B cell (primary cell): ENCODE results near the gene CHPT1. TPM values are rescaled to one million over a fixed set of nuclear protein-coding genes. Genes with fewer than 3 reads are reported as not detected.

ENCODE experiments used
- ATAC-seq: fragments of 200-7000 bp; cut with Tn5 transposase; one replicate; pipeline ENCODE4 v1.10.0; 2021; ENCODE audit warnings: low read depth, mild to moderate bottlenecking, moderate number of reproducible peaks, moderate library complexity
- CTCF ChIA-PET: fragments of 350-600 bp; sonication (Branson Sonifier 250); formaldehyde crosslinking; loops from one replicate; lab custom pipeline; 2021; ENCODE audit warnings: antibody characterized with exemption, inconsistent platforms; lab: Charles Lee
- POLR2A ChIA-PET: fragments of 350-600 bp; sonication (Branson Sonifier 250); formaldehyde crosslinking; loops from one replicate; lab custom pipeline; 2021; ENCODE audit warnings: antibody characterized with exemption; lab: Charles Lee
- DNase-seq: peaks from one replicate; pipeline ENCODE4 v3.0.0; 2013
- H2AFZ ChIP-seq: 2 replicates; pipeline ENCODE4 v1.6.1; 2012; ENCODE audit warnings: mild to moderate bottlenecking, low read depth, low read length; ENCODE audit not compliant: insufficient read depth, poor library complexity, severe bottlenecking
- H3K27ac ChIP-seq, 2 donors: 1 replicate in 1 of 2; 2 replicates in 1 of 2; pipeline ENCODE4 v1.5.1; 2012 to 2013; ENCODE audit warnings: low read length in 2 of 2, mild to moderate bottlenecking in 2 of 2, moderate library complexity in 1 of 2
- H3K27me3 ChIP-seq, 4 experiments: fragments of 200-600 bp in 1 of 4; sonication (generic) in 1 of 4; replicated peaks in 1 of 4; 1 replicate in 2 of 4; 2 replicates in 2 of 4; pipeline versions ENCODE4 v1.6.1 to v1.7.0; 2013 to 2016; ENCODE audit warnings: low read length in 3 of 4, mild to moderate bottlenecking in 2 of 4, mixed read lengths in 1 of 4, moderate library complexity in 1 of 4; ENCODE audit not compliant: insufficient read depth in 4 of 4, control insufficient read depth in 3 of 4; ENCODE audit errors: control extremely low read depth in 1 of 4
- H3K36me3 ChIP-seq, 2 experiments: replicated peaks in 1 of 2; 1 replicate in 1 of 2; 2 replicates in 1 of 2; pipeline versions ENCODE4 v1.6.1 to v1.7.1; 2013; ENCODE audit warnings: low read length in 1 of 2; ENCODE audit not compliant: insufficient read depth in 2 of 2, control insufficient read depth in 1 of 2; ENCODE audit errors: control extremely low read depth in 1 of 2, extremely low read depth in 1 of 2
- H3K4me1 ChIP-seq, 2 donors: fragments of 200-600 bp in 1 of 2; sonication (generic) in 1 of 2; 1 replicate in 1 of 2; 2 replicates in 1 of 2; pipeline versions ENCODE4 v1.5.1 to v1.6.1; 2013 to 2017; ENCODE audit warnings: low read length in 2 of 2; ENCODE audit not compliant: control insufficient read depth in 2 of 2, insufficient read depth in 2 of 2
- H3K4me2 ChIP-seq: replicated peaks from 2 replicates; pipeline ENCODE3; 2012; ENCODE audit warnings: mild to moderate bottlenecking, low read depth, low read length; ENCODE audit not compliant: poor library complexity, severe bottlenecking
- H3K4me3 ChIP-seq, 5 experiments: fragments of 200-600 bp in 1 of 5; sonication (generic) in 1 of 5; 1 replicate in 3 of 5; 2 replicates in 2 of 5; pipeline versions ENCODE4 v1.5.1 to v1.7.0; 2011 to 2016; ENCODE audit warnings: low read length in 4 of 5, mild to moderate bottlenecking in 4 of 5, low read depth in 2 of 5, control low read depth in 1 of 5, moderate library complexity in 1 of 5; ENCODE audit not compliant: insufficient read depth in 1 of 5; ENCODE audit errors: control extremely low read depth in 1 of 5, extremely low read depth in 1 of 5
- H3K79me2 ChIP-seq: fragments of 200-600 bp; sonication (generic); one replicate; pipeline ENCODE4 v1.6.0; 2016; ENCODE audit warnings: low read length; ENCODE audit not compliant: control insufficient read depth, insufficient read depth
- H3K9ac ChIP-seq: fragments of 200-600 bp; sonication (generic); 2 replicates; pipeline ENCODE4 v1.6.1; 2017; ENCODE audit warnings: mild to moderate bottlenecking, low read length, moderate library complexity
- H3K9me3 ChIP-seq, 3 donors: one replicate each; pipeline versions ENCODE4 v1.6.1 to v1.7.1; 2013; ENCODE audit warnings: low read length in 2 of 3; ENCODE audit not compliant: control insufficient read depth in 2 of 3, insufficient read depth in 1 of 3; ENCODE audit errors: control extremely low read depth in 1 of 3
- H4K20me1 ChIP-seq: 2 replicates; pipeline ENCODE4 v1.6.0; 2012; ENCODE audit warnings: mild to moderate bottlenecking, low read length; ENCODE audit not compliant: insufficient read depth, control insufficient read depth, poor library complexity, severe bottlenecking
- H3K27ac Mint-ChIP-seq: one replicate; pipeline ENCODE4 v1.8.0; 2021; ENCODE audit warnings: mixed read lengths
- H3K27me3 Mint-ChIP-seq: one replicate; pipeline ENCODE4 v1.8.0; 2021; ENCODE audit warnings: mixed read lengths
- H3K4me1 Mint-ChIP-seq: one replicate; pipeline ENCODE4 v1.8.0; 2021; ENCODE audit warnings: mixed read lengths
- H3K4me3 Mint-ChIP-seq: one replicate; pipeline ENCODE4 v1.8.0; 2021; ENCODE audit warnings: mixed read lengths
- H3K9me3 Mint-ChIP-seq: one replicate; pipeline ENCODE4 v1.8.0; 2022; ENCODE audit warnings: mixed read lengths; ENCODE audit not compliant: insufficient read depth
- CTCF ChIP-seq: fragments of 200-600 bp; IDR thresholded peaks from one replicate; pipeline ENCODE4 v1.8.0; 2022; ENCODE audit warnings: antibody characterized with exemption, mild to moderate bottlenecking
- EZH2 ChIP-seq: IDR thresholded peaks from 2 replicates; pipeline ENCODE4 v1.6.1; 2012; ENCODE audit warnings: borderline replicate concordance, low read depth, mild to moderate bottlenecking, moderate library complexity, low read length; ENCODE audit not compliant: insufficient read depth, poor library complexity, severe bottlenecking
- WGBS: methylation state at CpG from one replicate; pipeline ENCODE4 v1.1.5; 2013; ENCODE audit warnings: missing lambda C conversion rate; ENCODE audit not compliant: insufficient coverage; 5-methylcytosine and 5-hydroxymethylcytosine counted together
- intact Hi-C: fragments of 100-400 bp; cut with micrococcal nuclease; formaldehyde crosslinking; loops from one replicate; pipeline ENCODE4 v1.10.0; 2022
- polyA plus RNA-seq: library from polyadenylated mRNA; depleted of rRNA; stranded (reverse); fragments of >200 nt; gene quantifications from 2 replicates; pipeline ENCODE4 v1.2.3, GENCODE V29; 2012
- total RNA-seq, 2 donors: library from RNA; stranded (reverse); fragments of 120-200 nt in 1 of 2; gene quantifications; 1 replicate in 1 of 2; 2 replicates in 1 of 2; pipeline versions ENCODE4 v1.2.3 to v1.2.4, GENCODE V29; 2013 to 2022

The CHPT1 gene
- total and polyA plus RNA-seq, 2 donors (not counting 1 experiment from before 2014, with no cell fraction given) = 46.9 to 215 TPM

GRCh38 chr12:101761781-101762180, 64.3 kb downstream of the CHPT1 start:
- 100% methylated on average over 1 of the region's 4 CpGs for WGBS
- Histone ChIP-seq H4K20me1 (no peaks in the 10 kb centered on the region), H3K27me3 (no peaks in the 10 kb centered on the region), H3K36me3 (peaks cover 5 to 30% of the 10 kb centered on the region in 2 experiments), H3K27ac (no peak overlapping the region), H3K9me3 (no peaks in the 10 kb centered on the region), H3K4me1 (peaks cover 3% of the 10 kb centered on the region in 2 donors), H2AFZ (no peak overlapping the region), H3K4me2 (no peak overlapping the region), H3K79me2 (no peaks in the 10 kb centered on the region), H3K9ac (no peak overlapping the region), H3K4me3 (no peak overlapping the region)
- no peaks in the 10 kb centered on the region for H3K27me3 Mint-ChIP-seq
- no peaks in the 10 kb centered on the region for H3K9me3 Mint-ChIP-seq
- CTCF ChIA-PET = interaction anchor here (1.2 to 4.0 kb wide), 8 partner anchors 11 to 347 kb away, joined by 3 to 30 read pairs (median 6); no protein-coding TSS in a partner anchor
- H3K4me3 Mint-ChIP-seq = no peak overlapping the region
- POLR2A ChIA-PET = no interaction called here
- DNase-seq = no peak
- intact Hi-C loops = loop anchor here (2.0 to 5.0 kb wide), 3 partner anchors 17 to 271 kb away; no protein-coding TSS in a partner anchor
- peak overlapping the region; percentile 15 for H3K27ac Mint-ChIP-seq
- TF ChIP-seq CTCF (no peak), EZH2 (no peak)
- peaks cover 20% of the 10 kb centered on the region for H3K4me1 Mint-ChIP-seq
- ATAC-seq = no peak

- Histone ChIP-seq H3K27ac (peak overlapping the region in 1 of 2 donors; percentile 18), H4K20me1 (no peaks in the 10 kb centered on the region), H3K9ac (no peak overlapping the region), H3K36me3 (peaks cover 3 to 21% of the 10 kb centered on the region in 2 experiments), H3K9me3 (no peaks in the 10 kb centered on the region), H3K4me1 (peaks cover 3% of the 10 kb centered on the region in 2 donors), H3K4me2 (no peak overlapping the region), H3K79me2 (no peaks in the 10 kb centered on the region), H3K27me3 (no peaks in the 10 kb centered on the region), H3K4me3 (no peak overlapping the region), H2AFZ (no peak overlapping the region)
- Mint-ChIP-seq H3K4me3 (no peak overlapping the region), H3K4me1 (peaks cover 20% of the 10 kb centered on the region), H3K9me3 (no peaks in the 10 kb centered on the region), H3K27me3 (no peaks in the 10 kb centered on the region), H3K27ac (no peak overlapping the region)
- DNase-seq = no peak
- WGBS = 57% methylated on average over 4 of the region's 6 CpGs
- no peak for ATAC-seq
- POLR2A ChIA-PET = no interaction called here
- intact Hi-C loops = loop anchor here (5.0 kb wide), 1 partner anchor 36 kb away; no protein-coding TSS in a partner anchor
- no peak for TF ChIP-seq EZH2
- no peak for TF ChIP-seq CTCF
- CTCF ChIA-PET = interaction anchor here (1.1 to 2.3 kb wide), 3 partner anchors 9 to 65 kb away, joined by 3 to 6 read pairs (median 5); no protein-coding TSS in a partner anchor
These were observed 65.9 kb downstream of the CHPT1 start for GRCh38 chr12:101763246-101763931.
